Activated T-cell treated with anti-CD3 and anti-CD28 coated beads, Interleukin-2, amount 50 U/mL, for 24 hours (primary cell): Measurements from ENCODE around the gene DNM2.

ENCODE experiments used
- DNase-seq: peaks from one replicate; pipeline ENCODE4 v3.0.0-alpha.2; 2020
- H3K27ac Mint-ChIP-seq: 2 replicates; pipeline ENCODE4 v1.8.0; 2020; ENCODE audit warnings: mild to moderate bottlenecking, mixed read lengths
- H3K27me3 Mint-ChIP-seq: 2 replicates; pipeline ENCODE4 v1.8.0; 2020; ENCODE audit warnings: mixed read lengths
- H3K36me3 Mint-ChIP-seq: 2 replicates; pipeline ENCODE4 v1.8.0; 2020; ENCODE audit warnings: low read depth, mixed read lengths
- H3K4me1 Mint-ChIP-seq: 2 replicates; pipeline ENCODE4 v1.8.0; 2020; ENCODE audit warnings: low read depth, mixed read lengths
- H3K4me3 Mint-ChIP-seq: 2 replicates; pipeline ENCODE4 v1.8.0; 2020; ENCODE audit warnings: mild to moderate bottlenecking, moderate library complexity, mixed read lengths
- H3K9me3 Mint-ChIP-seq: 2 replicates; pipeline ENCODE4 v1.8.0; 2020; ENCODE audit warnings: mixed read lengths

Gene DNM2

GRCh38 chr19:10763411-10763810, 45.5 kb downstream of the DNM2 start:
- peaks cover 67% of the 10 kb centered on the region for H3K36me3 Mint-ChIP-seq
- H3K4me3 Mint-ChIP-seq, result no peak overlapping the region
- H3K27me3 Mint-ChIP-seq, result no peaks in the 10 kb centered on the region
- no peaks in the 10 kb centered on the region for H3K9me3 Mint-ChIP-seq
- peaks cover 66% of the 10 kb centered on the region for H3K4me1 Mint-ChIP-seq
- DNase-seq, result no peak
- H3K27ac Mint-ChIP-seq, result peak overlapping the region; percentile 89

- H3K36me3 Mint-ChIP-seq, result peaks cover 70% of the 10 kb centered on the region
- no peak for DNase-seq
- H3K4me1 Mint-ChIP-seq, result peaks cover 67% of the 10 kb centered on the region
- H3K4me3 Mint-ChIP-seq, result no peak overlapping the region
- no peaks in the 10 kb centered on the region for H3K27me3 Mint-ChIP-seq
- H3K9me3 Mint-ChIP-seq, result no peaks in the 10 kb centered on the region
- peak overlapping the region; percentile 89 for H3K27ac Mint-ChIP-seq
Measured at GRCh38 chr19:10763828-10764339, 46.0 kb downstream of the DNM2 start.

GRCh38 chr19:10764340-10764894, 46.5 kb downstream of the DNM2 start:
- Mint-ChIP-seq H3K9me3 (no peaks in the 10 kb centered on the region), H3K36me3 (peaks cover 71% of the 10 kb centered on the region), H3K27ac (peak overlapping the region; percentile 77), H3K27me3 (no peaks in the 10 kb centered on the region), H3K4me3 (no peak overlapping the region), H3K4me1 (peaks cover 65% of the 10 kb centered on the region)
- no peak for DNase-seq

- peak overlapping the region; percentile 61 for H3K27ac Mint-ChIP-seq
- no peak overlapping the region for H3K4me3 Mint-ChIP-seq
- H3K27me3 Mint-ChIP-seq, result no peaks in the 10 kb centered on the region
- no peak for DNase-seq
- peaks cover 54% of the 10 kb centered on the region for H3K4me1 Mint-ChIP-seq
- H3K36me3 Mint-ChIP-seq, result peaks cover 66% of the 10 kb centered on the region
- no peaks in the 10 kb centered on the region for H3K9me3 Mint-ChIP-seq
Measured at GRCh38 chr19:10766049-10766623, 48.3 kb downstream of the DNM2 start.

GRCh38 chr19:10766671-10767201, 48.9 kb downstream of the DNM2 start:
- no peak for DNase-seq
- Mint-ChIP-seq H3K27ac (peak overlapping the region; percentile 61), H3K4me1 (peaks cover 48% of the 10 kb centered on the region), H3K36me3 (peaks cover 64% of the 10 kb centered on the region), H3K4me3 (no peak overlapping the region), H3K27me3 (no peaks in the 10 kb centered on the region), H3K9me3 (no peaks in the 10 kb centered on the region)

- DNase-seq, result no peak
- Mint-ChIP-seq H3K27ac (peak overlapping the region; percentile 63), H3K9me3 (no peaks in the 10 kb centered on the region), H3K36me3 (peaks cover 61% of the 10 kb centered on the region), H3K4me1 (peaks cover 38% of the 10 kb centered on the region), H3K4me3 (no peak overlapping the region), H3K27me3 (no peaks in the 10 kb centered on the region)
Measured at GRCh38 chr19:10767726-10768125, 49.8 kb downstream of the DNM2 start.

- no peaks in the 10 kb centered on the region for H3K9me3 Mint-ChIP-seq
- peak overlapping the region; percentile 44 for H3K27ac Mint-ChIP-seq
- peaks cover 32% of the 10 kb centered on the region for H3K4me1 Mint-ChIP-seq
- H3K27me3 Mint-ChIP-seq, result no peaks in the 10 kb centered on the region
- H3K4me3 Mint-ChIP-seq, result no peak overlapping the region
- no peak for DNase-seq
- peaks cover 60% of the 10 kb centered on the region for H3K36me3 Mint-ChIP-seq
Measured at GRCh38 chr19:10768369-10768768, 50.5 kb downstream of the DNM2 start.

GRCh38 chr19:10768936-10769335, 51.1 kb downstream of the DNM2 start:
- peak overlapping the region; percentile 63 for H3K27ac Mint-ChIP-seq
- H3K4me3 Mint-ChIP-seq, result no peak overlapping the region
- peaks cover 57% of the 10 kb centered on the region for H3K36me3 Mint-ChIP-seq
- peaks cover 28% of the 10 kb centered on the region for H3K4me1 Mint-ChIP-seq
- no peak for DNase-seq
- H3K9me3 Mint-ChIP-seq, result no peaks in the 10 kb centered on the region
- no peaks in the 10 kb centered on the region for H3K27me3 Mint-ChIP-seq

GRCh38 chr19:10769533-10770491, 51.9 kb downstream of the DNM2 start:
- Mint-ChIP-seq H3K36me3 (peaks cover 56% of the 10 kb centered on the region), H3K4me3 (no peak overlapping the region), H3K4me1 (peaks cover 21% of the 10 kb centered on the region), H3K9me3 (no peaks in the 10 kb centered on the region), H3K27me3 (no peaks in the 10 kb centered on the region), H3K27ac (peak overlapping the region; percentile 63)
- no peak for DNase-seq

GRCh38 chr19:10773969-10774368, 56.1 kb downstream of the DNM2 start:
- Mint-ChIP-seq H3K4me1 (peaks cover 7% of the 10 kb centered on the region), H3K9me3 (no peaks in the 10 kb centered on the region), H3K36me3 (peaks cover 73% of the 10 kb centered on the region), H3K27ac (no peak overlapping the region), H3K4me3 (no peak overlapping the region), H3K27me3 (no peaks in the 10 kb centered on the region)
- DNase-seq, result no peak

GRCh38 chr19:10774893-10775292, 57.0 kb downstream of the DNM2 start:
- Mint-ChIP-seq H3K4me1 (peaks cover 6% of the 10 kb centered on the region), H3K27me3 (no peaks in the 10 kb centered on the region), H3K9me3 (no peaks in the 10 kb centered on the region), H3K4me3 (no peak overlapping the region), H3K27ac (peak overlapping the region; percentile 38), H3K36me3 (peaks cover 77% of the 10 kb centered on the region)
- no peak for DNase-seq

GRCh38 chr19:10776900-10777650, 59.2 kb downstream of the DNM2 start:
- H3K36me3 Mint-ChIP-seq, result peaks cover 86% of the 10 kb centered on the region
- no peaks in the 10 kb centered on the region for H3K27me3 Mint-ChIP-seq
- peaks cover 2% of the 10 kb centered on the region for H3K4me1 Mint-ChIP-seq
- no peak for DNase-seq
- no peaks in the 10 kb centered on the region for H3K9me3 Mint-ChIP-seq
- H3K27ac Mint-ChIP-seq, result peak overlapping the region; percentile 72
- no peak overlapping the region for H3K4me3 Mint-ChIP-seq

- Mint-ChIP-seq H3K36me3 (peaks cover 88% of the 10 kb centered on the region), H3K27ac (peak overlapping the region; percentile 59), H3K27me3 (no peaks in the 10 kb centered on the region), H3K4me3 (no peak overlapping the region), H3K9me3 (no peaks in the 10 kb centered on the region), H3K4me1 (no peaks in the 10 kb centered on the region)
- DNase-seq, result no peak
Measured at GRCh38 chr19:10780368-10780767, 62.5 kb downstream of the DNM2 start.

- DNase-seq, result no peak
- Mint-ChIP-seq H3K9me3 (no peaks in the 10 kb centered on the region), H3K4me1 (no peaks in the 10 kb centered on the region), H3K27me3 (no peaks in the 10 kb centered on the region), H3K4me3 (no peak overlapping the region), H3K27ac (no peak overlapping the region), H3K36me3 (peaks cover 88% of the 10 kb centered on the region)
Measured at GRCh38 chr19:10782795-10783194, 64.9 kb downstream of the DNM2 start.
